ENCODE measurements around the gene PLXNA4. TPM values are rescaled to one million over a fixed set of nuclear protein-coding genes. Genes with fewer than 3 reads are reported as not detected.

PLXNA4 gene
- total RNA-seq, 4 donors from 2014 or later, result 0.49 to 7.1 (median 2.0) TPM

DNA sequence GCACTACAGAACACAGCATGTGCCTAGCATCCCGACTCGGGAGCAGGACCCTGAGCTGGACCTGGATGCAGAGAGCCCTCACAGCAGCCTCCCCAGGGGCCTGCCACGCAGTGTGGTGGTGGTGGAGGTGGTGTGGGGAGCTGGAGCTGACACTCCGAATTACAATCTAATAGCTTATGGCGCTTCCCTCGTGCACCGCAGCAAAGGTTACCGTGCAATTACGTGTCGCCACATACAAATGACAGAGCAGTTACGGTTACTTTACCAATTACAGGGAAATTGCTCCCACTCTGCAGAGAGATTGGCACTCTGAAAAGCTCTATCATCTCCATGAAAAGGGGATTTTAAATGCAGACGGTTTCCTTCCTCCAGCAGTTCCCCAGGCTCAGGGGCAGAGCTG, 81.8 kb downstream of the PLXNA4 start:
- no peak for DNase-seq
- intact Hi-C loops (cut with DNase I), result no loop called here

DNA sequence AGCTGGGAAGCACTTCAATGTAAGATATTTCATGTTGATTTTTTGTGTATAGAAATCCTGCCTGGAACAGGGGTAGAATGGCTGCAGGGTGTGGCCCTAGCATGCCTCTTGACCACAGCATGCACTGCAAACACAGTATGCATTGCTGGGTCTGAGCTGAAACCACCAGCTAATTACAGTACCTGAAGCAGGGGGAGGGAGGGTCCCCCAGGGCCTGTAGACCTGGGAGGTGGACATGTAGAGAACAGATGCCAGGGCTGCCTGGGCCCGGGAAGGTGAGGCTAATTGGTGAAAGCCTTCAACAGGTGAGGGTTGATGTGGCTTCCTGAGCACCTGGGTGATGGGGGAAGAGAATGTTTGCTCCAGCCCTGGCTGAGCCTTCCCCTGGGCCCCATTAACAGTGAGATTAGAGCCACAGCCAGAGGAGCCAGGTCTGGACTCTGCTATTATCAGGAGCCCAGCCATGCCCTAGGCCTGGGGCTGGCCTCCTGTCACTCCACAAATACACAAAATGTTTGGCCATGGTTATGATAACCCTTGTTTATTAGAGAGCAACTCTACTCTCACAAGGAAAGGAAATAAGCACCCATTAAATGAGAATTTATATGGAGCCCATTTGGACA, 83.3 kb downstream of the PLXNA4 start:
- WGBS, 2 donors, result 56 to 70% methylated on average over 1 of the region's 1 CpG

More for the DNA sequence above, 81.8 kb downstream of the PLXNA4 start:
- WGBS, 2 donors, result 73 to 100% methylated on average over 2 of the region's 12 CpGs
- Histone ChIP-seq H3K36me3 (no peaks in the 10 kb centered on the region), H3K9me3 (no peaks in the 10 kb centered on the region), H3K4me3 (no peak overlapping the region), H3K27ac (no peak overlapping the region), H3K4me1 (no peaks in the 10 kb centered on the region), H3K27me3 (peaks cover 0 to 5% (median 0%) of the 10 kb centered on the region in 4 donors)
- TF ChIP-seq, protein P1, sequence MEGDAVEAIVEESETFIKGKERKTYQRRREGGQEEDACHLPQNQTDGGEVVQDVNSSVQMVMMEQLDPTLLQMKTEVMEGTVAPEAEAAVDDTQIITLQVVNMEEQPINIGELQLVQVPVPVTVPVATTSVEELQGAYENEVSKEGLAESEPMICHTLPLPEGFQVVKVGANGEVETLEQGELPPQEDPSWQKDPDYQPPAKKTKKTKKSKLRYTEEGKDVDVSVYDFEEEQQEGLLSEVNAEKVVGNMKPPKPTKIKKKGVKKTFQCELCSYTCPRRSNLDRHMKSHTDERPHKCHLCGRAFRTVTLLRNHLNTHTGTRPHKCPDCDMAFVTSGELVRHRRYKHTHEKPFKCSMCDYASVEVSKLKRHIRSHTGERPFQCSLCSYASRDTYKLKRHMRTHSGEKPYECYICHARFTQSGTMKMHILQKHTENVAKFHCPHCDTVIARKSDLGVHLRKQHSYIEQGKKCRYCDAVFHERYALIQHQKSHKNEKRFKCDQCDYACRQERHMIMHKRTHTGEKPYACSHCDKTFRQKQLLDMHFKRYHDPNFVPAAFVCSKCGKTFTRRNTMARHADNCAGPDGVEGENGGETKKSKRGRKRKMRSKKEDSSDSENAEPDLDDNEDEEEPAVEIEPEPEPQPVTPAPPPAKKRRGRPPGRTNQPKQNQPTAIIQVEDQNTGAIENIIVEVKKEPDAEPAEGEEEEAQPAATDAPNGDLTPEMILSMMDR (IDR thresholded peaks at IDR 0.05), result no peak
- no peak for TF ChIP-seq POLR2A (IDR thresholded peaks at IDR 0.05)

DNA sequence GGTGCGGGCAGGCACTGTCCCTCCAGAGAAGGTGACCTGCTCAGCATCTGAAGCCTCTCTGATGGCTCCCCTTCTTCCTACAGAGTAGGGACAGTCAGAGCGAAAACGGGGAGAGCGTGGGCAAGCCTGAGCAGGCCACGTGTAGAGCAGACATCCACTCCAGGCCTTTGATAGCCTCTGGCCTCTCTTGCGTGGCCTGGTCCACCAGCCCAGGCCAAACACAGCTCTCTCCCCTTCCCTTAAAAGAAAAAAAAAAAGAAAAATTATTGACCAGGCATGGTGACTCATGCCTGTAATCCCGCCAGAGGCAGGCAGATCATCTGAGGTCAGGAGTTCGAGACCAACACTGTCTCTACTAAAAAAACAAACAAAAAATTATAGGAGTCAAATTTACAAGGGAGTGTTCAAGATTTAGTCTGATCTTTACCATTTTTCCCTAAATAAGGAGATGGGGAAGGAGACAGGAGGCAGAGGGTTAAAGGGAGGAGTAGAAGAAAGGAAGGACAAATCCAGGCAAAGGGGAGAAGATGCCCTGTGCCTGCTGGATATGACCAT, 84.8 kb downstream of the PLXNA4 start:
- intact Hi-C loops (cut with DNase I), result no loop called here
- 31 to 45% methylated on average over 2 of the region's 8 CpGs for WGBS, 2 donors
- peaks cover 0 to 9% (median 0%) of the 10 kb centered on the region in 4 donors for H3K27me3 ChIP-seq
- no peak overlapping the region for H3K4me3 ChIP-seq
- H3K27ac ChIP-seq, result no peak overlapping the region
- DNase-seq, result no peak
- H3K4me1 ChIP-seq, result peaks cover 0 to 6% (median 3%) of the 10 kb centered on the region in 3 donors
- no peaks in the 10 kb centered on the region for H3K9me3 ChIP-seq
- no peaks in the 10 kb centered on the region for H3K36me3 ChIP-seq
- TF ChIP-seq, protein P1 (IDR thresholded peaks at IDR 0.05), result no peak
- no peak for TF ChIP-seq POLR2A (IDR thresholded peaks at IDR 0.05)

More for the DNA sequence above, 83.3 kb downstream of the PLXNA4 start:
- DNase-seq, result no peak
- no peaks in the 10 kb centered on the region for H3K36me3 ChIP-seq
- TF ChIP-seq, protein P1 (IDR thresholded peaks at IDR 0.05), result no peak
- no peak for TF ChIP-seq POLR2A (IDR thresholded peaks at IDR 0.05)
- intact Hi-C loops (cut with DNase I), result no loop called here
- no peak overlapping the region for H3K27ac ChIP-seq
- H3K4me1 ChIP-seq, result no peaks in the 10 kb centered on the region
- H3K27me3 ChIP-seq, result peaks cover 0 to 5% (median 0%) of the 10 kb centered on the region in 4 donors
- no peak overlapping the region for H3K4me3 ChIP-seq
- no peaks in the 10 kb centered on the region for H3K9me3 ChIP-seq

DNA sequence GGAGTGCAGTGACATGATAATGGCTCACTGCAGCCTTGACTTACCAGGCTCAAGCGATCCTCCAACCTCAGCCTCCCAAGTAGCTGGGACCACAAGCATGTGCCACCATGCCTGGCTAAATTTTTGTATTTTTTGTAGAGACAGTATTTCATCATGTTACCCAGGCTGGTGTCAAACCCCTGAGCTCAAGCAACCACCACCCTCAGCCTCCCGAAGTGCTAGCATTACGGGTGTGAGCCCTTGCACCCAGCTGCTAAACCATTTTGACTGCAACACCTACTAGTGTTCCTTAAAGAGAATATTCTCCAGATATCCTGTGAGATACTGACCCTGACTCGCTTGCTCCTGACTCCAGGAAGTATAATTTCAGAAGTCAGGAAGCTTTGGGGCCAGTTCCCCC, 85.8 kb downstream of the PLXNA4 start:
- no peak for DNase-seq
- Histone ChIP-seq H3K27ac (no peak overlapping the region), H3K4me1 (peaks cover 0 to 11% (median 6%) of the 10 kb centered on the region in 3 donors), H3K27me3 (peaks cover 0 to 9% (median 0%) of the 10 kb centered on the region in 4 donors), H3K4me3 (no peak overlapping the region), H3K36me3 (no peaks in the 10 kb centered on the region), H3K9me3 (no peaks in the 10 kb centered on the region)
- intact Hi-C loops (cut with DNase I), result no loop called here
- TF ChIP-seq POLR2A (IDR thresholded peaks at IDR 0.05), result no peak
- TF ChIP-seq, protein P1 (IDR thresholded peaks at IDR 0.05), result no peak
- 70 to 87% methylated on average over 3 to 4 of the region's 4 CpGs for WGBS, 2 donors

DNA sequence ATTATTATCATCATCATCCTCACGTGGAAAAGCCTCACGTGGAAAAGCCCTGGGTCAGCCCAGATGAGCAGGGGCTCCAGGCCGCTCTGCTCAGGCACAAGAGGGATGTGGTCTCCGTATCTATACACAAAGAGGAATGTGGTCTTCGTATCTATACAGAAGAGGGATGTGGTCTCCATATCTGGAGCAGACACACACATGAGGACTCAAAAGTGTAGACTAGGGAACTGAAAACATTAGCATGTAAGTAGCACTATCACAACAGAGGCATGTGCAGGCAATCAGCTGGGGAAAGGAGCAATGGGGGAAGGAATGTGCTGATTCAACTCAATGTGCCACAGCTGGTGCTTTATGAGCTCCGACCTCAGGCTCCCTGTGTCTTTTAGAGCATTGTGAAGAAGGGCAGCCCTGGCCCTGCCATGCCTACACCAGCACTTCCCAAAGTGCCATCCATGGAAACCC, 86.5 kb downstream of the PLXNA4 start:
- WGBS, 2 donors, result 69 to 81% methylated on average over 6 of the region's 6 CpGs
- no peak for DNase-seq
- Histone ChIP-seq H3K4me3 (no peak overlapping the region), H3K36me3 (no peaks in the 10 kb centered on the region), H3K9me3 (no peaks in the 10 kb centered on the region), H3K27ac (no peak overlapping the region), H3K4me1 (peaks cover 0 to 15% (median 6%) of the 10 kb centered on the region in 3 donors), H3K27me3 (peaks cover 0 to 4% (median 0%) of the 10 kb centered on the region in 4 donors)
- no peak for TF ChIP-seq POLR2A (IDR thresholded peaks at IDR 0.05)
- TF ChIP-seq, protein P1 (IDR thresholded peaks at IDR 0.05), result no peak
- intact Hi-C loops (cut with DNase I), result no loop called here
